IPS-18a (cell line): ENCODE results near the gene C19orf67.

Experiments used
- H3K27ac ChIP-seq: one replicate; pipeline ENCODE4 v1.5.1; 2013; ENCODE audit warnings: low read length
- H3K27me3 ChIP-seq: one replicate; pipeline ENCODE4 v1.6.1; 2013; ENCODE audit warnings: mild to moderate bottlenecking, low read length; ENCODE audit not compliant: control insufficient read depth, insufficient read depth
- H3K36me3 ChIP-seq: one replicate; pipeline ENCODE4 v1.6.1; 2013; ENCODE audit warnings: low read depth, low read length; ENCODE audit not compliant: control insufficient read depth
- H3K4me1 ChIP-seq: one replicate; pipeline ENCODE4 v1.6.1; 2013; ENCODE audit warnings: low read depth, low read length; ENCODE audit not compliant: control insufficient read depth
- H3K4me3 ChIP-seq: one replicate; pipeline ENCODE4 v1.5.1; 2013; ENCODE audit warnings: low read length
- H3K9ac ChIP-seq: one replicate; pipeline ENCODE4 v1.6.1; 2013; ENCODE audit warnings: mild to moderate bottlenecking, low read length, moderate library complexity
- H3K9me3 ChIP-seq: one replicate; pipeline ENCODE4 v1.6.1; 2013; ENCODE audit warnings: low read depth, low read length; ENCODE audit not compliant: control insufficient read depth

C19orf67 gene

DNA sequence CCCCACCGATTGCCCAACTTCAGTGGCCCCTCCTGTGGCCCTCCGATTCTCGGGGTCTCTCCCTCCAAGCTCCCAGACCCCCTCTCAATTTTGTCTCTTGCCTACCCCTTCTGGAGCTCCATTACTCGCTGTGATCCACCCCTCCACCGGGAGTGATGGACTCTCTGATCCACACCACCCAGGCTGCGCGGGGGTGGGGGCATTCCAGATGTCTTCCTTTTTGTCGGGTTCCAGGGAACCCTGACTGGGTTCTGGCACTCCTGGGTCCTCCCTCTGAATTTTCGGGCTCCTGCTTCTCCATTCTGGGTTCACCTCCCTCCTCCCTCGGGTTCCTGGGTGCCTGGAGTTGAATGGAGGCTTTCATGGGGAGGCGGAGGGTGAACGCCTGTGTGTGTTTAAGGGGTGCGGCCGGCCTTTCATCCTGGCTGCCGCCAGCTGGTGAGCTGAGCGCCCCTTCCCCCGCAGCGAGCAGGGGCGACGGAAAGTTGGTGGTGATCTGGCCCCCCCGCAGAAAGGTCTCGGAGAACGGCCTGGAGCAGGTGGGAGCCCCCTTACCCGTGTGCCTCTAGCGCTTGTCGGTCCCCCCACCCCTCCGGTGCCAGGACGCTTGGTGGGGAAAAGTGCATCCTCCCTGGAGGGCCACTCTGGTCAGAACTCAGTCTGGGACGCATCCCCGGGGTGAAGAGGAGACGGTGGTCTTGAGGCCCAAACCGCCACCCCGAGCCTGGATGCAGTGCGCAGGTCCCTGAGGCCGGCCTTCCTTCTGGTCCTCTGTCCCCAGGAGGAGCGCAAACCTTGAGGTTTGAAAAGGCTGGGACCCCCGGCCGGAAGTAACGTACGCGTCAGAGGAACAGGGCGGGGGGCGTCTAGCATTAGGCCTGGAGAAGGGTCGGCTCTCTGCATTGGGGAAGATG lies 11.4 kb downstream of the C19orf67 start:
- Histone ChIP-seq H3K36me3 (no peaks in the 10 kb centered on the region), H3K9ac (no peak overlapping the region), H3K27ac (no peak overlapping the region), H3K4me1 (peaks cover 6% of the 10 kb centered on the region), H3K27me3 (peaks cover 53% of the 10 kb centered on the region), H3K9me3 (no peaks in the 10 kb centered on the region), H3K4me3 (peak overlapping the region; percentile 60)

DNA sequence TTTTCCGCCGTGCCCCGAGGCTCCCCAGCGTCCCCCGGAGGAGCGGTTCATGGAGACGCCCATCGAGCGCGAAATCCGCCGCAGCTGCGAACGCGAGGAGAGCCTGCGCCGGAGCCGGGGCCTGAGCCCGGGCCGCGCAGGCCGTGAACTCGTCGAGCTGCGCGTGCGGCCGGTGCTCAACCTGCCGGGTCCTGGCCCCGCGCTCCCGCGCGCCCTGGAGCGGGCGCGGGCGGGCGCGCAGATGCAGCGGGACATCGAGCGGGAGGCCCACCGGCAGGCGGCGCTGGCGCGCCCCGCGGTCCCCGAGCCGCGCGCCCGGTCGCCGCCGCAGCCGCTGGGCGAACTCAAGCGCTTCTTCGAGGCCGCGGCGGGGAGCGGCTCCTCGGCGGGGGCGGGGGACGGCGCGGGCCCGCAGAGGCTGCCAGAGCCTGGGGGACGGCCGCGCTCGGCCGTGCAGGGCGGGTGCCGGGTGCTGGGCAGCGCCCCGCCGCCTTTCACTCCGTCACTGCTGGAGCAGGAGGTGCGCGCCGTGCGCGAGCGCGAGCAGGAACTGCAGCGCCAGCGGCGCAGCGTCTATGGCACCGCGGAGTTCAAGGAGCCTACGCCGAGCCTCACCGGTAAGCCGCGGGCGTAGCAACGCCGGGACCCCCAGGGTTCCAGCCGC lies 12.2 kb downstream of the C19orf67 start:
- H3K9ac ChIP-seq, result no peak overlapping the region
- H3K27ac ChIP-seq, result no peak overlapping the region
- H3K9me3 ChIP-seq, result no peaks in the 10 kb centered on the region
- H3K4me1 ChIP-seq, result peaks cover 6% of the 10 kb centered on the region
- H3K4me3 ChIP-seq, result peak overlapping the region; percentile 60
- peaks cover 53% of the 10 kb centered on the region for H3K27me3 ChIP-seq
- H3K36me3 ChIP-seq, result no peaks in the 10 kb centered on the region

DNA sequence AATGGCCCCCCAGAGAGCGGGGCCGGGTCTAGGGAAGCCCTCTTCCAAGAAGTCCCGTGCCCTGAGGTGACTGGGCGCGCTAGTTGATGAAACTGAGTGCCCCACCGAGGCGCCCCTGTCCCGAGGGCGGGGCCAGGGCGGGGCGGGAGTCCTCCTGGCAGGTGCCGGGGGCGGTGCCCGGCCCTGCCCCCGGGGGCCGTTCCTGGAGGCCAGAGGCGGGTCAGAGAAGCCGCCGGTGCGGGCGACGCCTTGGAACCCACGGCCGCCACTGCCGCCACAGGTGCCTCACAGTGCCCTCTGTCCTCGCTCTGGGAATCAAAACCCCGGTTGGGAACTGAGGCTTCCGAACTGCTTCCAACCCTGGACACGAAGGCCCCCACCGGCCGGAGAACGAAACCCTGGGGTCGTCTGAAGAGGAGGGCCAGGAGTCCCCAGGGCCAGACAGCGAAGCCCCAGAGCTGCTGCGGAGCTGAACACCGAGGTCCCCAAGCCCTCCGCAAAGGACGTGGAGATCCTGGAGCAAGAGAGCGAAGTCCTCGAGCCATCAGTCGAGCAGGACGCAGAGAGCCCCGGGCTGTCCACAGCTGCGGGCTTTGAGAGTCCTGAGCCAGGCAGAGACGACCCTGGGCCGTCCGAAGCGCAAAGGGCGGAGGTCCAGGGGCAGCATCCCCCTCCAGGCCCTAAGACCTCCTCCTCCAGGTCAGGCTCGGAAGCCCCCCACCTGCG lies 12.9 kb downstream of the C19orf67 start, which contains the start of gene MISP3:
Gene MISP3, plus strand, starts transcription at position 252 of the 726 bp plus-strand sequence. CDS start 524 bp downstream, outside the sequence.
- Histone ChIP-seq H3K4me1 (peaks cover 6% of the 10 kb centered on the region), H3K9me3 (no peaks in the 10 kb centered on the region), H3K27ac (no peak within 1 kb of the TSS), H3K36me3 (no peaks in the 10 kb centered on the region), H3K27me3 (peaks cover 53% of the 10 kb centered on the region), H3K4me3 (peak within 1 kb of the TSS; percentile 60), H3K9ac (no peak within 1 kb of the TSS)

DNA sequence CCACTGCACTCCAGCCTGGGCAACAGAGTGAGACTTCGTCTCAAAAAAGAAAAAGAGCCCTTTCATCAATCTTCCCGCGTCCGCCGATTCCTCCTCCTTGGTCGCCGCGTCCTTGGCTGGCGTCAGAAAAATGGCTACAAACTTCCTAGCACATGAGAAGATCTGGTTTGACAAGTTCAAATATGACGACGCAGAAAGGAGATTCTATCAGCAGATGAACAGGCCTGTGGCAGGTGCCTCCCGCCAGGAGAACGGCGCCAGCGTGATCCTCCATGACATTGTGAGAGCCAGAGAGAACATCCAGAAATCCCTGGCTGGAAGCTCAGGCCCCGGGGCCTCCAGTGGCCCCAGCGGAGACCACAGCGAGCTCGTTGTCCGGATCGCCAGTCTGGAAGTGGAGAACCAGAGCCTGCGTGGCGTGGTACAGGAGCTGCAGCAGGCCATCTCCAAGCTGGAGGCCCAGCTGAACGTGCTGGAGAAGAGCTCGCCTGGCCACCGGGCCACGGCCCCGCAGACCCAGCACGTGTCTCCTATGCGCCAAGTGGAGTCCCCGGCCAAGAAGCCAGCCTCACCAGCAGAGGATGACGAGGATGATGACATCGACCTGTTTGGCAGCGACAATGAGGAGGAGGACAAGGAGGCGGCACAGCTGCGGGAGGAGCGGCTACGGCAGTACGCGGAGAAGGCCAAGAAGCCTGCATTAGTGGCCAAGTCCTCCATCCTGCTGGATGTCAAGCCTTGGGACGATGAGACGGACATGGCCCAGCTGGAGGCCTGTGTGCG lies 15.1 kb downstream of the C19orf67 start:
- Histone ChIP-seq H3K27ac (no peak overlapping the region), H3K4me1 (peaks cover 6% of the 10 kb centered on the region), H3K27me3 (peaks cover 39% of the 10 kb centered on the region), H3K36me3 (no peaks in the 10 kb centered on the region), H3K9ac (no peak overlapping the region), H3K9me3 (no peaks in the 10 kb centered on the region), H3K4me3 (no peak overlapping the region)

DNA sequence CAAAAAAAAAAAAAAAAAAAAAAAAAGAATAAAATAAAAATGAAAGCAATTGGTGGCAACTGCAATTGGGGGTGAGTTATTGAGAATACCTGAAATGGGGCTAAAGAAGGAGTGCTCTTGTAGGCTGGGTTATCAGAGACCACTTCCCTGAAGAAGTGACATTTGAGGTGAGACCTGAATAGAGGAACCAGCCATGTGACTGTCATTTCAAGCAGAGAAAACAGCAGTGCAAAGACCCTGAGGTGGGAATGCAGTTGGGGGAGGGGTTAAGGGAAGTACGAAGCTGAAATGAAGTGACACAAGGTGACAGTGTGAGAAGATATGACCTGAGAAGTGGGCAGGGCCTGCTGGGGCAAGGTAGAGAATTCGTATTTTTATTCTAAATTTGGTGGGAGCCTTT lies 19.4 kb downstream of the C19orf67 start:
- no peak overlapping the region for H3K9ac ChIP-seq
- H3K36me3 ChIP-seq, result no peaks in the 10 kb centered on the region
- no peaks in the 10 kb centered on the region for H3K27me3 ChIP-seq
- H3K4me3 ChIP-seq, result no peak overlapping the region
- H3K27ac ChIP-seq, result no peak overlapping the region
- H3K4me1 ChIP-seq, result no peaks in the 10 kb centered on the region
- no peaks in the 10 kb centered on the region for H3K9me3 ChIP-seq

DNA sequence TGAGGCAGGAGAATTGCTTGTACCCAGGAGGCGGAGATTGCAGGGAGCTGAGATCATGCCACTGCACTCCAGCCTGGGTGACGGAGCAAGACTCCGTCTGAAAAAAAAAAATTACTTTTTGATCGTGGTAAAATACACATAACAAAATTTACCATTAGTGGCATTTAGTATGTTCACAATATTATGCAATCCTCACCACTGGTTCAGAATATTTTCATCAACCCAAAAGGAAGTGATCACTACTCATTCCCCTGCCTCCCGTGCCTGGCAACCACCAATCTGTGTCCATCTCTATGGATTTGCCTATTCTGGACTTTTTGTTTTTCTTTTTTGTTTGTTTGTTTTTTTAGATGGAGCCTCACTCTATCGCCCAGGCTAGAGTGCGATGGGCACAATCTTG lies 22.5 kb downstream of the C19orf67 start:
- Histone ChIP-seq H3K27me3 (peaks cover 20% of the 10 kb centered on the region), H3K9ac (no peak overlapping the region), H3K36me3 (no peaks in the 10 kb centered on the region)

DNA sequence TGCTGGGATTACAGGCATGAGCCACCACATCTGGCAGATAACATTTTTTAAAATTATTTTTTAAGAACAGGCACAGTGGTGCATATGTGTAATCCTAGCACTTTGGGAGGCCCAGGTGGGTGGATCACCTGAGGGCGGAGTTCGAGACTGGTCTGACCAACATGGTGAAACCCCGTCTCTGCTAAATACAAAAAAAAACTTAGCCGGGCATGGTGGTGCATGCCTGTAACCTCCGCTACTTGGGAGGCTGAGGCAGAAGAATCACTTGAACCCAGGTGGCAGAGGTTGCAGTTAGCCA lies 23.1 kb downstream of the C19orf67 start:
- no peak overlapping the region for H3K9ac ChIP-seq

More for the DNA sequence above, 22.5 kb downstream of the C19orf67 start:
- no peaks in the 10 kb centered on the region for H3K9me3 ChIP-seq
- H3K4me1 ChIP-seq, result peaks cover 5% of the 10 kb centered on the region
- no peak overlapping the region for H3K4me3 ChIP-seq
- no peak overlapping the region for H3K27ac ChIP-seq

DNA sequence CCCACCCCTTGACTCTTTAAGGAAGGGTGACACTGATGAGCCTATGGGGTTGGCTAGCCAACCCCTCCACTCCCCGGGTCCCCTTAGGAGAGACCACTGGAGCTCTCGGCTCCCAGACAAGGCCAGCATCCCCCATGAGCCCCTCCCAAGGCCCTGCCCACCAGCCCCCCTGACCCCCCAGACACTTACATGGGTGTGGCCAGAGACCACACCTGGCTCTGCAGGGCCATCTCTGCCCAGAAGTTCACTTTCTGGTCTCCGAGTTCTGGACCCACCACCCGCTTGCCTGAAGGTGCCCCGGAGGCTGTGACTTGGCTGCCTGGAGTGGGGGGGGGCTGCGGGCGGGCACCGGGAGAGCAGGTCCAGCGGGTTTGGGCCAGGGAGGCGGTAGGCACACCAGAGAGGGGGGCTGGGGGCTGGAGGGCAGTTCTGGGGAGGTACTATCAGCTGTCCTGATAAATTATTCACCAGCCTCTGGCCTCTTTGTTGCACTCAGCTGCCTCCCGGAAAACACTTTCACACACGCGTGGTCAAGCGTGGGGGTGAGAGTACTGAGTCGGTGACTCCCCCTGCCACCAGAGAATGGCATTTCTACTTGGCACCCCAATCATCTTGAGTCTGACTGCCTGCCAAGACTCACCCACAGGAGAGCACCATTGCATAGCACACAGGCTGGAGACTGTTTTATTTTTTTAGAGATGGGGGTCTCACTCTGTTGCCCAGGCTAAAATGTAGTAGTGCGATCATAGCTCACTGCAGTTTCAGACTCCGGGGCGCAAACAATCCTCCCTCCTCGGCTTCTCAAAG lies 23.6 kb downstream of the C19orf67 start, which contains the start of gene PALM3:
Gene PALM3, minus strand, starts transcription at position 326 of the 807 bp plus-strand sequence. Its CDS starts 96 bp downstream, at position 230.
- H3K27ac ChIP-seq, result no peak within 1 kb of the TSS
- H3K27me3 ChIP-seq, result peaks cover 23% of the 10 kb centered on the region
- H3K36me3 ChIP-seq, result no peaks in the 10 kb centered on the region
- no peak within 1 kb of the TSS for H3K9ac ChIP-seq
- no peak within 1 kb of the TSS for H3K4me3 ChIP-seq
- no peaks in the 10 kb centered on the region for H3K9me3 ChIP-seq
- peaks cover 5% of the 10 kb centered on the region for H3K4me1 ChIP-seq

More for the DNA sequence above, 23.1 kb downstream of the C19orf67 start:
- Histone ChIP-seq H3K9me3 (no peaks in the 10 kb centered on the region), H3K27me3 (peaks cover 23% of the 10 kb centered on the region), H3K4me1 (peaks cover 5% of the 10 kb centered on the region), H3K27ac (no peak overlapping the region), H3K36me3 (no peaks in the 10 kb centered on the region), H3K4me3 (no peak overlapping the region)

DNA sequence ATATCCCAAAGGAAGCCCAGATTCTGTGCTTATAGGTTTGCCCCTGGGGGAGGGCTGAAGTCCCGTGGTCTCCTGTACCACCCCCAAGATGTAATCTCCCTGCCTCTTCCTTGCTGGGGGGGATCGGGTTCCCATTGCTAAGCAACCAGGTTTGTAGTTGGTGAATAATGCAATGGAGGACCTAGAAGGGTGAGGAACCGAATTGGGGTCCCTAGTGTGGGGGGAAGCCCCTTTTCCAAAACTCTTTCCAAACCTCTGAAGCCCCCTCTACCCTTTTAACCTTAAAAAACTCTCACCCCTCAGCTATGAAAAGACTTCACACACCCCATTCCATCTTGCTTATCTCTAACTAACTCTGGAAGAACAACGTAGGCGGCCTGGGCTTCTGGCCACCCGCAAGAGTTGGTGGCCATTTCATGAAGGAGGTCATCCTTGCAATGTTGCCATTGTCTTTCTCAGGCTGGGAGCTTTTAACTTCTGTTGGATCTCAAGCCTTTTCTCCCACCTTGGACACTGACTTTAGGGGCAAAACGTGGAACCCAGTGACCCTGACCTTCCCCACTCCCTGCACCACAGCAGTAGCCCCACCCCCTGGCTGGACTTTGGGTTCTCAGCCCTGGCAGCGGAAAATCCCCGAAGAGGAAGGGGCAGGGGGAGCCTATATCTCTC lies 24.4 kb downstream of the C19orf67 start:
- Histone ChIP-seq H3K27ac (no peak overlapping the region), H3K4me1 (peaks cover 5% of the 10 kb centered on the region), H3K9me3 (no peaks in the 10 kb centered on the region), H3K9ac (no peak overlapping the region), H3K36me3 (no peaks in the 10 kb centered on the region), H3K27me3 (peaks cover 23% of the 10 kb centered on the region), H3K4me3 (no peak overlapping the region)

DNA sequence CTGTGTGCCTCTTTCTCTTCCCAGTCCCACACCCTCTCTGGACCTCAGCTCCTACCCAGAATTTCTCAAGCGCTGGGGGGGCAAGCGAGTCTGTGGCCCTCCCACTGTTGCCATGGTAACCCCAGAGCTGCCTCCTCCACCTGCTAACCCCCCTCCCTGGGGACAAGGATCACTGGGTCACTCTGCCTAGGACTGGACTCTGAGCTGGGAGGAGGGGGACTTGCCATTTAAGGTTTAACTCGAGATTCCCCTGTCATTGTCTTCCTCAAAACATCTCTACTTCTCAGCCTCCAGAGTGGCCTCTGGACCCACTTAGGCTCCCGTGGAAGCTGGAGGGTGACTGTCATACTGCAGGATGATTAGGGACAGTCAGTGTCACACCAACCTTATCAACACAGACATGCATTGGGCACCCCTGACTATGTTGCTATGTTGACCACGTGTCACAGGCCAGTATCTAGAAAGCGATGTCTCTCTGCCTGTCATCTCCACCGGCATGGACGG lies 25.9 kb downstream of the C19orf67 start:
- Histone ChIP-seq H3K9ac (no peak overlapping the region), H3K4me3 (no peak overlapping the region), H3K27me3 (peaks cover 23% of the 10 kb centered on the region), H3K9me3 (no peaks in the 10 kb centered on the region), H3K36me3 (no peaks in the 10 kb centered on the region), H3K4me1 (peaks cover 5% of the 10 kb centered on the region), H3K27ac (no peak overlapping the region)
